DND-41 (cell line): ENCODE results near the gene KRTAP10-8.

ENCODE experiments used
- EZH2 ChIP-seq: IDR thresholded peaks from 3 replicates; pipeline ENCODE4 v1.6.1; 2012; ENCODE audit warnings: borderline replicate concordance, low read depth, mild to moderate bottlenecking, moderate library complexity, low read length, inconsistent platforms; ENCODE audit not compliant: severe bottlenecking
- TF ChIP-seq, protein P1 (sequence below): IDR thresholded peaks from 2 replicates; pipeline ENCODE4 v1.5.1; 2012; ENCODE audit warnings: borderline replicate concordance, low read length, moderate library complexity, mild to moderate bottlenecking; ENCODE audit not compliant: poor library complexity, severe bottlenecking; ENCODE audit errors: extremely low read depth

DNA sequence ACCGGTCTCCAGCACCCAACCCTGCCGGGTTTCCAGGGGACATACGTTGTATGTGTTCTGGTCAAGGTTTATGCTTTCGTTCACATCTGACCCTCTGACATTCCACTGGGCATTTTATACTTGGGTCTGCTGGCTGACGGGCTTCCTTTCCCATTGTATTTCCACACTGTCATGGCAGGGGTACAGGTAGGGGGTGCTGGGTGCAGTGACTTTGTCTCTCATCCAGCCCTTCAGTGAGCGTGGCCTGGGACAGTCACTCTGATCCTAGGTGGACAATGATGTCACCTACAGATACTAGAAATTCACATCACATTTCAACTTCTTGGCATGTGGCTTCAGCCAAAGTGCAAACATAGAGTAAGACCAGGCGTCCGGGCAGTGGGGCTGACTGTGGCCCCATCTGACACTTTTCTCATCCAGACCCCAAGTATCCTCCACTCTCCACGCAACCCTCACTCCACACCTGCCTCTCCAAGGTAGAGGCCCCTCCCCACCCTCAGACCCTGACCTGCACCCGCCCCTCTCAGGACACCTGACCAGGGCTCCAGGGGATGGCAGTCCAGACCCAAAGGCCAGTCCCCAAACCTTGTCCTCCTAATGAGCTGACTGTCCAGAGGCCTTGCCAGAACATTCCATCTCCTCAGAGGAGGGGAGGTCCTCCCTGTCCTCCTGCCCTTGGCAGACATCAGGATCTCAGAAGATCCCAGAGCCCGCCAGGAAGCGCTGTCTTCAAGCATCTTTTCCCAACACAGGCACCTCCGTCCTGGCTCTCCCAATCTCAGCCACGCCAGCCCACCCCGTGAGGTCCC lies 24.5 kb downstream of the KRTAP10-8 start:
- TF ChIP-seq, protein P1, sequence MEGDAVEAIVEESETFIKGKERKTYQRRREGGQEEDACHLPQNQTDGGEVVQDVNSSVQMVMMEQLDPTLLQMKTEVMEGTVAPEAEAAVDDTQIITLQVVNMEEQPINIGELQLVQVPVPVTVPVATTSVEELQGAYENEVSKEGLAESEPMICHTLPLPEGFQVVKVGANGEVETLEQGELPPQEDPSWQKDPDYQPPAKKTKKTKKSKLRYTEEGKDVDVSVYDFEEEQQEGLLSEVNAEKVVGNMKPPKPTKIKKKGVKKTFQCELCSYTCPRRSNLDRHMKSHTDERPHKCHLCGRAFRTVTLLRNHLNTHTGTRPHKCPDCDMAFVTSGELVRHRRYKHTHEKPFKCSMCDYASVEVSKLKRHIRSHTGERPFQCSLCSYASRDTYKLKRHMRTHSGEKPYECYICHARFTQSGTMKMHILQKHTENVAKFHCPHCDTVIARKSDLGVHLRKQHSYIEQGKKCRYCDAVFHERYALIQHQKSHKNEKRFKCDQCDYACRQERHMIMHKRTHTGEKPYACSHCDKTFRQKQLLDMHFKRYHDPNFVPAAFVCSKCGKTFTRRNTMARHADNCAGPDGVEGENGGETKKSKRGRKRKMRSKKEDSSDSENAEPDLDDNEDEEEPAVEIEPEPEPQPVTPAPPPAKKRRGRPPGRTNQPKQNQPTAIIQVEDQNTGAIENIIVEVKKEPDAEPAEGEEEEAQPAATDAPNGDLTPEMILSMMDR: no peak
- TF ChIP-seq EZH2: no peak
